SKM-1 (cell line): ENCODE data around the gene IRF2BPL.
"Not testable (repeated sequence)": the region's sequence is repeated elsewhere in the genome, so short reads cannot be mapped to it uniquely, and the experiment has no call there.

Experiments used
- DNase-seq: peaks from one replicate; lab custom pipeline; 2025; ENCODE audit not compliant: unreplicated experiment; lab: John Stamatoyannopoulos, UW

The IRF2BPL gene

GRCh38 chr14:77036484-77037214 lies 8.1 kb upstream of the IRF2BPL start:
- DNase-seq: no peak

- DNase-seq: no peak
Measured at GRCh38 chr14:77035267-77035666, 6.8 kb upstream of the IRF2BPL start.

- DNase-seq: no peak
Measured at GRCh38 chr14:77033622-77034589, 5.4 kb upstream of the IRF2BPL start.

GRCh38 chr14:77032844-77033621 lies 4.5 kb upstream of the IRF2BPL start:
- peak; percentile 42 for DNase-seq

- DNase-seq: no peak
Measured at GRCh38 chr14:77032491-77032843, 4.0 kb upstream of the IRF2BPL start.

GRCh38 chr14:77031759-77032490 lies 3.4 kb upstream of the IRF2BPL start:
- DNase-seq: no peak

GRCh38 chr14:77027538-77028383 lies 747 bp downstream of the IRF2BPL start:
- no peak for DNase-seq

- DNase-seq: no peak
Measured at GRCh38 chr14:77026930-77027537, 1.5 kb downstream of the IRF2BPL start.

- no peak for DNase-seq
Measured at GRCh38 chr14:77026166-77026929, 2.2 kb downstream of the IRF2BPL start.

- no peak for DNase-seq
Measured at GRCh38 chr14:77025744-77026165, 2.8 kb downstream of the IRF2BPL start.

- DNase-seq: no peak
Measured at GRCh38 chr14:77024171-77024691, 4.3 kb downstream of the IRF2BPL start.

GRCh38 chr14:77023001-77023996 lies 5.2 kb downstream of the IRF2BPL start:
- no peak for DNase-seq

- no peak for DNase-seq
Measured at GRCh38 chr14:77022236-77022852, 6.2 kb downstream of the IRF2BPL start.

- DNase-seq: not testable (repeated sequence)
Measured at GRCh38 chr14:77021424-77021823, 7.1 kb downstream of the IRF2BPL start.

GRCh38 chr14:77018785-77019184 lies 9.7 kb downstream of the IRF2BPL start:
- DNase-seq: no peak

GRCh38 chr14:77017666-77018065 lies 10.8 kb downstream of the IRF2BPL start:
- DNase-seq: no peak

GRCh38 chr14:77014734-77015133 lies 13.8 kb downstream of the IRF2BPL start:
- DNase-seq: no peak
